Measurements from ENCODE around the gene TBX15.

The TBX15 gene

GRCh38 chr1:118984722-118985639 lies 3.2 kb downstream of the TBX15 start:
- no peak for DNase-seq

- DNase-seq: no peak
Observed at GRCh38 chr1:118984086-118984721, 3.9 kb downstream of the TBX15 start.

- DNase-seq: no peak
Observed at GRCh38 chr1:118983558-118984041, 4.5 kb downstream of the TBX15 start.

GRCh38 chr1:118982821-118983557 lies 5.2 kb downstream of the TBX15 start:
- DNase-seq: no peak

- DNase-seq: no peak
Observed at GRCh38 chr1:118982266-118982665, 5.9 kb downstream of the TBX15 start.

GRCh38 chr1:118981436-118981835 lies 6.7 kb downstream of the TBX15 start:
- no peak for DNase-seq

- DNase-seq: no peak
Observed at GRCh38 chr1:118979754-118980575, 8.2 kb downstream of the TBX15 start.

- DNase-seq: no peak
Observed at GRCh38 chr1:118978914-118979701, 9.0 kb downstream of the TBX15 start.

GRCh38 chr1:118977600-118977999 lies 10.5 kb downstream of the TBX15 start:
- DNase-seq: no peak

GRCh38 chr1:118974661-118975060 lies 13.5 kb downstream of the TBX15 start:
- no peak for DNase-seq

GRCh38 chr1:118973531-118974137 lies 14.5 kb downstream of the TBX15 start:
- DNase-seq: no peak

- no peak for DNase-seq
Observed at GRCh38 chr1:118973032-118973431, 15.1 kb downstream of the TBX15 start.

- no peak for DNase-seq
Observed at GRCh38 chr1:118970451-118970850, 17.7 kb downstream of the TBX15 start.

GRCh38 chr1:118963456-118964430 lies 24.4 kb downstream of the TBX15 start:
- DNase-seq: no peak

GRCh38 chr1:118963138-118963455 lies 25.0 kb downstream of the TBX15 start:
- no peak for DNase-seq

GRCh38 chr1:118961156-118961555 lies 27.0 kb downstream of the TBX15 start:
- no peak for DNase-seq

GRCh38 chr1:118960567-118961136 lies 27.5 kb downstream of the TBX15 start:
- DNase-seq: no peak

GRCh38 chr1:118960026-118960561 lies 28.0 kb downstream of the TBX15 start:
- DNase-seq: no peak

GRCh38 chr1:118958937-118959631 lies 29.1 kb downstream of the TBX15 start:
- DNase-seq: no peak
